ENCODE results near the gene BMP2.

DNA sequence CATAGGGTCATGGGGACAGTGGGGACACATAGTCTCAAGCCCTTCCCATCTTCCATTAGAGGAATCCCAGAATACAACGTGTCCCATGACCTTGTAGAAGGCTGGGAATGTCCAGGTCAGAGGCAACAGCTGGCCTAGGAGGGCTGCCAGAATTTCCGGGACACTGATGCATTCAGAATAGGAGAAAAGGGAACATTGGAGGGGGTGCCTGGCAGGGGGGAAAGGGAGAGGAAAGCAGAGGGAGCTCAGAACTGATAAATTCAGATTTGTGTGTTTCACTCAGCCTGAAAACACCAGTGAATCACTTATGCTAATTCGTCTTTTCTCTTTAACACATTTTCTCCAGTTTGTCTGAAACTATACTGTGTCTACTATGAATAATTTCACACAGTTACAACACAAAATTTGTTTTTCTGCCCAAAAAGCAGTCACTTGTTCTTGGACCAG is 35.5 kb upstream of the BMP2 start:
- TF ChIP-seq, protein P1, sequence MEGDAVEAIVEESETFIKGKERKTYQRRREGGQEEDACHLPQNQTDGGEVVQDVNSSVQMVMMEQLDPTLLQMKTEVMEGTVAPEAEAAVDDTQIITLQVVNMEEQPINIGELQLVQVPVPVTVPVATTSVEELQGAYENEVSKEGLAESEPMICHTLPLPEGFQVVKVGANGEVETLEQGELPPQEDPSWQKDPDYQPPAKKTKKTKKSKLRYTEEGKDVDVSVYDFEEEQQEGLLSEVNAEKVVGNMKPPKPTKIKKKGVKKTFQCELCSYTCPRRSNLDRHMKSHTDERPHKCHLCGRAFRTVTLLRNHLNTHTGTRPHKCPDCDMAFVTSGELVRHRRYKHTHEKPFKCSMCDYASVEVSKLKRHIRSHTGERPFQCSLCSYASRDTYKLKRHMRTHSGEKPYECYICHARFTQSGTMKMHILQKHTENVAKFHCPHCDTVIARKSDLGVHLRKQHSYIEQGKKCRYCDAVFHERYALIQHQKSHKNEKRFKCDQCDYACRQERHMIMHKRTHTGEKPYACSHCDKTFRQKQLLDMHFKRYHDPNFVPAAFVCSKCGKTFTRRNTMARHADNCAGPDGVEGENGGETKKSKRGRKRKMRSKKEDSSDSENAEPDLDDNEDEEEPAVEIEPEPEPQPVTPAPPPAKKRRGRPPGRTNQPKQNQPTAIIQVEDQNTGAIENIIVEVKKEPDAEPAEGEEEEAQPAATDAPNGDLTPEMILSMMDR (conservative IDR thresholded peaks at IDR 0.05; ENCODE audit: low read length): no peak
- TF ChIP-seq EZH2phosphoT487 (IDR thresholded peaks at IDR 0.05; ENCODE audit: borderline replicate concordance): no peak

Measured in Loucy (cell line).